Measurements from ENCODE around the gene GFRA1.

DNA sequence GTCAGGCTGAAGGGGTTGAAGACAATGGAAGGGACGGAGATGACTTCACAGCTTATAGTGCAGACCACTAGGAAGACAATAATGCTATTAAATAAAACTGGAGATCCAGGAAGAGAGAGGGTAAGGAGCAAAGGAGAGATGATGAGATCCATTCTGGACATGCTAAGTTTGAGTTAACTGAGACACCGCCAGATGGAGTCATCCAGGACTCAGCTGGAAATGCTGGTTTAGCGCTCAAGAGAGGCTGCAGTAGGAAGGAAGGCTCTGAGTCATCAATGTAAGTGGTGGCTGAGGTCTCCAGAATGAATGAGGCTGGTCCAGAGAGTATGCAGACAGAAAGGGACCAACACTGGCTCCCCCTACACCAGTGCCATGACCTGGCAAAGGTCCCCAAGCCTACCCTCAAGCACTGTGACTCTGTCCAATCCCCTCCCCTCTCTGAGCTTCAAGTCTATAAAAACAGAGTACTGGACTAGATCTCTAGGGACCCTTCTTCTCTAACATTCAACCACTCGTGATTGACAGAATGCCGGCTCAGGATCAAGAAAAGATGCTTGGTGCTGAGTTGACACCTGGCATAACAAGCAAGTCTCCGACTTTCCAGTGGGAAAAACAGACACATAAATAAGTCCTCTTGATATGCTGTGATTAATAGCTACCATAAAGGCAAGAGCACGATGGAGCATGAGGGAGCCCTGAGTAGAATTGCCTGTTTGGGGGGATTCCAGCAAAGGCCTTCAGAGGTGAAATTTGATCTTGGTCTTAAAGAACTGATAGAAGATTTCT lies 8.9 kb downstream of the GFRA1 start:
- no peak for TF ChIP-seq POLR2A (IDR thresholded peaks at IDR 0.05; ENCODE audit: borderline replicate concordance, extremely low read depth, insufficient read depth, insufficient read length)
- no peak for TF ChIP-seq CTCF (IDR thresholded peaks at IDR 0.05 in 2 of 3, conservative IDR thresholded peaks at IDR 0.05 in 1 of 3; ENCODE audit: borderline replicate concordance in 1 of 3, insufficient read depth in 1 of 3, low read depth in 2 of 3, low read length in 2 of 3)
- no peak for TF ChIP-seq CBX3 (IDR thresholded peaks at IDR 0.05; ENCODE audit: low read depth)
- TF ChIP-seq JUND (IDR thresholded peaks at IDR 0.05): no peak
- no peak for TF ChIP-seq RAD21 (IDR thresholded peaks at IDR 0.05; ENCODE audit: low read depth)
- no peak for TF ChIP-seq POLR2AphosphoS5 (IDR thresholded peaks at IDR 0.05; ENCODE audit: low read depth, low read length)
- TF ChIP-seq MAX (IDR thresholded peaks at IDR 0.05): no peak
- TF ChIP-seq YY1 (IDR thresholded peaks at IDR 0.05; ENCODE audit: extremely low read depth, insufficient replicate concordance, low read depth, low read length): no peak
- no peak for TF ChIP-seq SP1 (IDR thresholded peaks at IDR 0.05; ENCODE audit: low read depth)
- TF ChIP-seq EZH2 (IDR thresholded peaks at IDR 0.05): no peak
- TF ChIP-seq ELF1 (IDR thresholded peaks at IDR 0.05; ENCODE audit: borderline replicate concordance, low read depth): no peak
